ENCODE results near the gene ARHGAP26. TPM values are rescaled to one million over a fixed set of nuclear protein-coding genes. Genes with fewer than 3 reads are reported as not detected.
"Not testable (repeated sequence)": the region's sequence is repeated elsewhere in the genome, so short reads cannot be mapped to it uniquely, and the experiment has no call there.

ARHGAP26 gene
- polyA plus RNA-seq, 1 donor (not counting 4 experiments of a cell fraction or from before 2014, with no cell fraction given): 3.9 TPM

- H3K4me3 ChIP-seq (ENCODE audit: control insufficient read depth in 2 of 3, extremely low read depth in 1 of 3, insufficient read depth in 2 of 3, low read depth in 1 of 3, low read length in 3 of 3): peak overlapping the region in 2 of 3 experiments; percentile 18 to 45
- H2AFZ ChIP-seq (ENCODE audit: control insufficient read depth, low read length): no peak overlapping the region
- peak overlapping the region; percentile 68 for H3K27ac ChIP-seq (ENCODE audit: control insufficient read depth, insufficient read depth, low read length)
- no peak for DNase-seq (ENCODE audit: low read depth, low spot score)
- TF ChIP-seq EZH2 (IDR thresholded peaks at IDR 0.05; ENCODE audit: low read length) (no peak), CTCF (optimal IDR thresholded peaks at IDR 0.05 in 1 of 3, IDR thresholded peaks at IDR 0.05 in 1 of 3, conservative IDR thresholded peaks at IDR 0.05 in 1 of 3; ENCODE audit: extremely low read depth in 1 of 3, insufficient read depth in 2 of 3, low read length in 3 of 3) (no peak)
- no peaks in the 10 kb centered on the region for H3K9me3 ChIP-seq (ENCODE audit: control insufficient read depth, low read depth, low read length)
- no peaks in the 10 kb centered on the region for H3K9me1 ChIP-seq (ENCODE audit: control insufficient read depth, extremely low read depth, insufficient read depth, low read length)
- H3K4me2 ChIP-seq (ENCODE audit: control insufficient read depth, extremely low read depth, insufficient read depth, low read depth, low read length): peak overlapping the region; percentile 79
- FAIRE-seq: no peak
- H3K79me2 ChIP-seq (ENCODE audit: control insufficient read depth, insufficient read depth, low read length): no peaks in the 10 kb centered on the region
- no peaks in the 10 kb centered on the region for H4K20me1 ChIP-seq (ENCODE audit: control insufficient read depth, extremely low read depth, insufficient read depth, low read length)
- no peaks in the 10 kb centered on the region for H3K36me3 ChIP-seq (ENCODE audit: control insufficient read depth in 2 of 2, extremely low read depth in 1 of 2, insufficient read depth in 2 of 2, low read length in 2 of 2)
- peak overlapping the region; percentile 39 for H3K9ac ChIP-seq (ENCODE audit: control insufficient read depth, extremely low read depth, insufficient read depth, low read length)
- peaks cover 13% of the 10 kb centered on the region for H3K4me1 ChIP-seq (ENCODE audit: control insufficient read depth, extremely low read depth, insufficient read depth, low read length)
- no peaks in the 10 kb centered on the region for H3K27me3 ChIP-seq (ENCODE audit: control insufficient read depth, extremely low read depth, insufficient read depth, low read length)
- dilution Hi-C loops (cut with MboI; ENCODE audit: extremely low pct_ligation_motif_present, low sequenced_read_pairs): no loop called here
Measured at GRCh38 chr5:143086546-143086907, 316.4 kb downstream of the ARHGAP26 start.

GRCh38 chr5:143086908-143087637 lies 316.9 kb downstream of the ARHGAP26 start:
- Histone ChIP-seq H3K27ac (ENCODE audit: control insufficient read depth, insufficient read depth, low read length) (peak overlapping the region; percentile 68), H3K36me3 (ENCODE audit: control insufficient read depth in 2 of 2, extremely low read depth in 1 of 2, insufficient read depth in 2 of 2, low read length in 2 of 2) (no peaks in the 10 kb centered on the region), H3K9me3 (ENCODE audit: control insufficient read depth, low read depth, low read length) (no peaks in the 10 kb centered on the region), H3K9me1 (ENCODE audit: control insufficient read depth, extremely low read depth, insufficient read depth, low read length) (no peaks in the 10 kb centered on the region), H3K4me2 (ENCODE audit: control insufficient read depth, extremely low read depth, insufficient read depth, low read depth, low read length) (peak overlapping the region; percentile 79), H3K27me3 (ENCODE audit: control insufficient read depth, extremely low read depth, insufficient read depth, low read length) (no peaks in the 10 kb centered on the region), H3K79me2 (ENCODE audit: control insufficient read depth, insufficient read depth, low read length) (no peaks in the 10 kb centered on the region), H3K4me3 (ENCODE audit: control insufficient read depth in 2 of 3, extremely low read depth in 1 of 3, insufficient read depth in 2 of 3, low read depth in 1 of 3, low read length in 3 of 3) (peak overlapping the region in 2 of 3 experiments; percentile 18 to 45), H3K4me1 (ENCODE audit: control insufficient read depth, extremely low read depth, insufficient read depth, low read length) (peaks cover 13% of the 10 kb centered on the region), H4K20me1 (ENCODE audit: control insufficient read depth, extremely low read depth, insufficient read depth, low read length) (no peaks in the 10 kb centered on the region), H2AFZ (ENCODE audit: control insufficient read depth, low read length) (peak overlapping the region; percentile 50), H3K9ac (ENCODE audit: control insufficient read depth, extremely low read depth, insufficient read depth, low read length) (peak overlapping the region; percentile 39)
- TF ChIP-seq EZH2 (IDR thresholded peaks at IDR 0.05; ENCODE audit: low read length) (no peak), CTCF (optimal IDR thresholded peaks at IDR 0.05 in 1 of 3, IDR thresholded peaks at IDR 0.05 in 1 of 3, conservative IDR thresholded peaks at IDR 0.05 in 1 of 3; ENCODE audit: extremely low read depth in 1 of 3, insufficient read depth in 2 of 3, low read length in 3 of 3) (no peak)
- dilution Hi-C loops (cut with MboI; ENCODE audit: extremely low pct_ligation_motif_present, low sequenced_read_pairs): no loop called here
- DNase-seq (ENCODE audit: low read depth, low spot score) (no peak), FAIRE-seq (peak; percentile 94)

DNA sequence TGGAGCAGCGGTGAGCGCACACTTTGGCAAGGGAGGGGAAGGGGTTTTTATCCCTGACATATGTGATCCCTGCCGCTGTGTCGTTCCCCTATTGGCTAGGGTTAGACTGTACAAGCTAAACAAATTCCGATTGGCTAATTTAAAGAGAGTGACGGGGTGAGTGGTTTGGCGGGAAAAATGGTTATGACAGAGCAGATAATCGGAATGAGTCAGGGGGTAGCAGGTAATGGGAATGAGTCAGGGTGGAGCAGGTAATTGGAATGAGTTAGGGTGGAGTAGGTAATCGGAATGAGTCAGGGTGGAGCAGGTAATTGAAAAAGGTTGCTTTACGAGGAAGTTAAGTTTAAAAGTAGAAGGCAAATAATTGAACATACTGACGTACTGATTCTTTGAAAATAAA lies 318.5 kb downstream of the ARHGAP26 start:
- H3K27me3 ChIP-seq (ENCODE audit: control insufficient read depth, extremely low read depth, insufficient read depth, low read length); H3K4me2 ChIP-seq (ENCODE audit: control insufficient read depth, extremely low read depth, insufficient read depth, low read depth, low read length); dilution Hi-C loops (cut with MboI; ENCODE audit: extremely low pct_ligation_motif_present, low sequenced_read_pairs); H3K4me3 ChIP-seq (ENCODE audit: control insufficient read depth in 2 of 3, extremely low read depth in 1 of 3, insufficient read depth in 2 of 3, low read depth in 1 of 3, low read length in 3 of 3); H3K27ac ChIP-seq (ENCODE audit: control insufficient read depth, insufficient read depth, low read length); H3K9me3 ChIP-seq (ENCODE audit: control insufficient read depth, low read depth, low read length); H3K9me1 ChIP-seq (ENCODE audit: control insufficient read depth, extremely low read depth, insufficient read depth, low read length); H3K9ac ChIP-seq (ENCODE audit: control insufficient read depth, extremely low read depth, insufficient read depth, low read length); FAIRE-seq; H2AFZ ChIP-seq (ENCODE audit: control insufficient read depth, low read length); H4K20me1 ChIP-seq (ENCODE audit: control insufficient read depth, extremely low read depth, insufficient read depth, low read length); H3K79me2 ChIP-seq (ENCODE audit: control insufficient read depth, insufficient read depth, low read length); H3K36me3 ChIP-seq (ENCODE audit: control insufficient read depth in 2 of 2, extremely low read depth in 1 of 2, insufficient read depth in 2 of 2, low read length in 2 of 2); DNase-seq (ENCODE audit: low read depth, low spot score): not testable (repeated sequence)
- peaks cover 13% of the 10 kb centered on the region for H3K4me1 ChIP-seq (ENCODE audit: control insufficient read depth, extremely low read depth, insufficient read depth, low read length)

GRCh38 chr5:143090044-143090443 lies 319.9 kb downstream of the ARHGAP26 start:
- H4K20me1 ChIP-seq (ENCODE audit: control insufficient read depth, extremely low read depth, insufficient read depth, low read length); H3K27me3 ChIP-seq (ENCODE audit: control insufficient read depth, extremely low read depth, insufficient read depth, low read length); FAIRE-seq; H3K36me3 ChIP-seq (ENCODE audit: control insufficient read depth in 2 of 2, extremely low read depth in 1 of 2, insufficient read depth in 2 of 2, low read length in 2 of 2); H3K9me1 ChIP-seq (ENCODE audit: control insufficient read depth, extremely low read depth, insufficient read depth, low read length); dilution Hi-C loops (cut with MboI; ENCODE audit: extremely low pct_ligation_motif_present, low sequenced_read_pairs); H3K4me3 ChIP-seq (ENCODE audit: control insufficient read depth in 2 of 3, extremely low read depth in 1 of 3, insufficient read depth in 2 of 3, low read depth in 1 of 3, low read length in 3 of 3); H3K79me2 ChIP-seq (ENCODE audit: control insufficient read depth, insufficient read depth, low read length); H3K4me2 ChIP-seq (ENCODE audit: control insufficient read depth, extremely low read depth, insufficient read depth, low read depth, low read length); H3K9me3 ChIP-seq (ENCODE audit: control insufficient read depth, low read depth, low read length); DNase-seq (ENCODE audit: low read depth, low spot score); H3K9ac ChIP-seq (ENCODE audit: control insufficient read depth, extremely low read depth, insufficient read depth, low read length); H3K27ac ChIP-seq (ENCODE audit: control insufficient read depth, insufficient read depth, low read length); H2AFZ ChIP-seq (ENCODE audit: control insufficient read depth, low read length): not testable (repeated sequence)
- H3K4me1 ChIP-seq (ENCODE audit: control insufficient read depth, extremely low read depth, insufficient read depth, low read length): peaks cover 13% of the 10 kb centered on the region

All from keratinocyte (primary cell).